B cell (primary cell): ENCODE measurements around the gene CTXND2. TPM values are rescaled to one million over a fixed set of nuclear protein-coding genes. Genes with fewer than 3 reads are reported as not detected.

Experiments used
- ATAC-seq: fragments of 200-7000 bp; cut with Tn5 transposase; one replicate; pipeline ENCODE4 v1.10.0; 2021; ENCODE audit warnings: low read depth, mild to moderate bottlenecking, moderate number of reproducible peaks, moderate library complexity
- CTCF ChIA-PET: fragments of 350-600 bp; sonication (Branson Sonifier 250); formaldehyde crosslinking; loops from one replicate; lab custom pipeline; 2021; ENCODE audit warnings: antibody characterized with exemption, inconsistent platforms; lab: Charles Lee
- POLR2A ChIA-PET: fragments of 350-600 bp; sonication (Branson Sonifier 250); formaldehyde crosslinking; loops from one replicate; lab custom pipeline; 2021; ENCODE audit warnings: antibody characterized with exemption; lab: Charles Lee
- DNase-seq: peaks from one replicate; pipeline ENCODE4 v3.0.0; 2013
- H2AFZ ChIP-seq: 2 replicates; pipeline ENCODE4 v1.6.1; 2012; ENCODE audit warnings: mild to moderate bottlenecking, low read depth, low read length; ENCODE audit not compliant: insufficient read depth, poor library complexity, severe bottlenecking
- H3K27ac ChIP-seq, 2 donors: 1 replicate in 1 of 2; 2 replicates in 1 of 2; pipeline ENCODE4 v1.5.1; 2012 to 2013; ENCODE audit warnings: low read length in 2 of 2, mild to moderate bottlenecking in 2 of 2, moderate library complexity in 1 of 2
- H3K27me3 ChIP-seq, 4 experiments: fragments of 200-600 bp in 1 of 4; sonication (generic) in 1 of 4; replicated peaks in 1 of 4; 1 replicate in 2 of 4; 2 replicates in 2 of 4; pipeline versions ENCODE4 v1.6.1 to v1.7.0; 2013 to 2016; ENCODE audit warnings: low read length in 3 of 4, mild to moderate bottlenecking in 2 of 4, mixed read lengths in 1 of 4, moderate library complexity in 1 of 4; ENCODE audit not compliant: insufficient read depth in 4 of 4, control insufficient read depth in 3 of 4; ENCODE audit errors: control extremely low read depth in 1 of 4
- H3K36me3 ChIP-seq, 2 experiments: replicated peaks in 1 of 2; 1 replicate in 1 of 2; 2 replicates in 1 of 2; pipeline versions ENCODE4 v1.6.1 to v1.7.1; 2013; ENCODE audit warnings: low read length in 1 of 2; ENCODE audit not compliant: insufficient read depth in 2 of 2, control insufficient read depth in 1 of 2; ENCODE audit errors: control extremely low read depth in 1 of 2, extremely low read depth in 1 of 2
- H3K4me1 ChIP-seq, 2 donors: fragments of 200-600 bp in 1 of 2; sonication (generic) in 1 of 2; 1 replicate in 1 of 2; 2 replicates in 1 of 2; pipeline versions ENCODE4 v1.5.1 to v1.6.1; 2013 to 2017; ENCODE audit warnings: low read length in 2 of 2; ENCODE audit not compliant: control insufficient read depth in 2 of 2, insufficient read depth in 2 of 2
- H3K4me2 ChIP-seq: replicated peaks from 2 replicates; pipeline ENCODE3; 2012; ENCODE audit warnings: mild to moderate bottlenecking, low read depth, low read length; ENCODE audit not compliant: poor library complexity, severe bottlenecking
- H3K4me3 ChIP-seq, 5 experiments: fragments of 200-600 bp in 1 of 5; sonication (generic) in 1 of 5; 1 replicate in 3 of 5; 2 replicates in 2 of 5; pipeline versions ENCODE4 v1.5.1 to v1.7.0; 2011 to 2016; ENCODE audit warnings: low read length in 4 of 5, mild to moderate bottlenecking in 4 of 5, low read depth in 2 of 5, control low read depth in 1 of 5, moderate library complexity in 1 of 5; ENCODE audit not compliant: insufficient read depth in 1 of 5; ENCODE audit errors: control extremely low read depth in 1 of 5, extremely low read depth in 1 of 5
- H3K79me2 ChIP-seq: fragments of 200-600 bp; sonication (generic); one replicate; pipeline ENCODE4 v1.6.0; 2016; ENCODE audit warnings: low read length; ENCODE audit not compliant: control insufficient read depth, insufficient read depth
- H3K9ac ChIP-seq: fragments of 200-600 bp; sonication (generic); 2 replicates; pipeline ENCODE4 v1.6.1; 2017; ENCODE audit warnings: mild to moderate bottlenecking, low read length, moderate library complexity
- H3K9me3 ChIP-seq, 3 donors: one replicate each; pipeline versions ENCODE4 v1.6.1 to v1.7.1; 2013; ENCODE audit warnings: low read length in 2 of 3; ENCODE audit not compliant: control insufficient read depth in 2 of 3, insufficient read depth in 1 of 3; ENCODE audit errors: control extremely low read depth in 1 of 3
- H4K20me1 ChIP-seq: 2 replicates; pipeline ENCODE4 v1.6.0; 2012; ENCODE audit warnings: mild to moderate bottlenecking, low read length; ENCODE audit not compliant: insufficient read depth, control insufficient read depth, poor library complexity, severe bottlenecking
- H3K27ac Mint-ChIP-seq: one replicate; pipeline ENCODE4 v1.8.0; 2021; ENCODE audit warnings: mixed read lengths
- H3K27me3 Mint-ChIP-seq: one replicate; pipeline ENCODE4 v1.8.0; 2021; ENCODE audit warnings: mixed read lengths
- H3K4me1 Mint-ChIP-seq: one replicate; pipeline ENCODE4 v1.8.0; 2021; ENCODE audit warnings: mixed read lengths
- H3K4me3 Mint-ChIP-seq: one replicate; pipeline ENCODE4 v1.8.0; 2021; ENCODE audit warnings: mixed read lengths
- H3K9me3 Mint-ChIP-seq: one replicate; pipeline ENCODE4 v1.8.0; 2022; ENCODE audit warnings: mixed read lengths; ENCODE audit not compliant: insufficient read depth
- CTCF ChIP-seq: fragments of 200-600 bp; IDR thresholded peaks from one replicate; pipeline ENCODE4 v1.8.0; 2022; ENCODE audit warnings: antibody characterized with exemption, mild to moderate bottlenecking
- EZH2 ChIP-seq: IDR thresholded peaks from 2 replicates; pipeline ENCODE4 v1.6.1; 2012; ENCODE audit warnings: borderline replicate concordance, low read depth, mild to moderate bottlenecking, moderate library complexity, low read length; ENCODE audit not compliant: insufficient read depth, poor library complexity, severe bottlenecking
- WGBS: methylation state at CpG from one replicate; pipeline ENCODE4 v1.1.5; 2013; ENCODE audit warnings: missing lambda C conversion rate; ENCODE audit not compliant: insufficient coverage; 5-methylcytosine and 5-hydroxymethylcytosine counted together
- intact Hi-C: fragments of 100-400 bp; cut with micrococcal nuclease; formaldehyde crosslinking; loops from one replicate; pipeline ENCODE4 v1.10.0; 2022
- polyA plus RNA-seq: library from polyadenylated mRNA; depleted of rRNA; stranded (reverse); fragments of >200 nt; gene quantifications from 2 replicates; pipeline ENCODE4 v1.2.3, GENCODE V29; 2012
- total RNA-seq, 2 donors: library from RNA; stranded (reverse); fragments of 120-200 nt in 1 of 2; gene quantifications; 1 replicate in 1 of 2; 2 replicates in 1 of 2; pipeline versions ENCODE4 v1.2.3 to v1.2.4, GENCODE V29; 2013 to 2022

The CTXND2 gene
- total and polyA plus RNA-seq, 2 donors (not counting 1 experiment from before 2014, with no cell fraction given), result not detected

- no peak overlapping the region for H3K4me3 ChIP-seq
- no peak overlapping the region for H3K9ac ChIP-seq
- no peak overlapping the region for H3K27ac ChIP-seq
- no peaks in the 10 kb centered on the region for H3K27me3 ChIP-seq
- no peaks in the 10 kb centered on the region for H3K27me3 Mint-ChIP-seq
- no peaks in the 10 kb centered on the region for H3K9me3 Mint-ChIP-seq
- no peak overlapping the region for H3K4me3 Mint-ChIP-seq
- peaks cover 6 to 9% of the 10 kb centered on the region in 2 donors for H3K4me1 ChIP-seq
- no peak overlapping the region for H3K27ac Mint-ChIP-seq
- ATAC-seq (no peak), DNase-seq (no peak)
- H3K4me1 Mint-ChIP-seq, result peaks cover 7% of the 10 kb centered on the region
- CTCF ChIA-PET, result interaction anchor here (1.2 to 1.6 kb wide), 3 partner anchors 10 to 147 kb away, joined by 3 to 5 read pairs (median 3); no protein-coding TSS in a partner anchor
- POLR2A ChIA-PET, result no interaction called here
- peaks cover 0 to 7% (median 3%) of the 10 kb centered on the region in 3 donors for H3K9me3 ChIP-seq
- H3K36me3 ChIP-seq, result no peaks in the 10 kb centered on the region
- intact Hi-C loops, result no loop called here
- no peaks in the 10 kb centered on the region for H4K20me1 ChIP-seq
- TF ChIP-seq CTCF (no peak), EZH2 (no peak)
- no peaks in the 10 kb centered on the region for H3K79me2 ChIP-seq
- H3K4me2 ChIP-seq, result no peak overlapping the region
- H2AFZ ChIP-seq, result no peak overlapping the region
Observed at GRCh38 chr1:150912623-150913022, 25.7 kb downstream of the CTXND2 start.

- H3K4me2 ChIP-seq, result no peak overlapping the region
- no peak overlapping the region for H2AFZ ChIP-seq
- H3K9ac ChIP-seq, result no peak overlapping the region
- H4K20me1 ChIP-seq, result no peaks in the 10 kb centered on the region
- no peaks in the 10 kb centered on the region for H3K79me2 ChIP-seq
- Mint-ChIP-seq H3K27me3 (no peaks in the 10 kb centered on the region), H3K9me3 (no peaks in the 10 kb centered on the region), H3K4me3 (no peak overlapping the region), H3K4me1 (peaks cover 3% of the 10 kb centered on the region), H3K27ac (no peak overlapping the region)
- H3K4me3 ChIP-seq, result no peak overlapping the region
- POLR2A ChIA-PET, result no interaction called here
- TF ChIP-seq EZH2 (no peak), CTCF (no peak)
- H3K9me3 ChIP-seq, result no peaks in the 10 kb centered on the region
- no peak overlapping the region for H3K27ac ChIP-seq
- H3K27me3 ChIP-seq, result no peaks in the 10 kb centered on the region
- no CpG with 5 or more reads among the region's 7 CpGs for WGBS
- CTCF ChIA-PET, result no interaction called here
- intact Hi-C loops, result no loop called here
- no peak for DNase-seq
- H3K4me1 ChIP-seq, result peaks cover 3 to 4% of the 10 kb centered on the region in 2 donors
- H3K36me3 ChIP-seq, result no peaks in the 10 kb centered on the region
- ATAC-seq, result no peak
Observed at GRCh38 chr1:150917387-150917786, 30.5 kb downstream of the CTXND2 start.
